Activated CD4-positive, alpha-beta memory T cell treated with anti-CD3 and anti-CD28 coated beads, Interleukin-2, amount 10 ng/mL, durations not matched to agents 7 days and 5 days (primary cell): Measurements from ENCODE around the gene OR51T1. TPM values are rescaled to one million over a fixed set of nuclear protein-coding genes. Genes with fewer than 3 reads are reported as not detected.
"Not testable (repeated sequence)": the region's sequence is repeated elsewhere in the genome, so short reads cannot be mapped to it uniquely, and the experiment has no call there.

Source experiments
- CTCF ChIA-PET: fragments of 350-600 bp; sonication (Branson Sonifier 250); formaldehyde crosslinking; loops from one replicate; lab custom pipeline; 2021; ENCODE audit warnings: antibody characterized with exemption, inconsistent platforms; lab: Charles Lee
- POLR2A ChIA-PET: fragments of 350-600 bp; sonication (Branson Sonifier 250); formaldehyde crosslinking; loops from one replicate; lab custom pipeline; 2021; ENCODE audit warnings: antibody characterized with exemption; lab: Charles Lee
- DNase-seq: peaks from one replicate; pipeline ENCODE4 v3.0.0-alpha.2; 2020
- H3K27ac Mint-ChIP-seq: one replicate; pipeline ENCODE4 v1.8.0; 2021; ENCODE audit warnings: mild to moderate bottlenecking, mixed read lengths
- H3K27me3 Mint-ChIP-seq: one replicate; pipeline ENCODE4 v1.8.0; 2021; ENCODE audit warnings: mixed read lengths
- H3K36me3 Mint-ChIP-seq: one replicate; pipeline ENCODE4 v1.8.0; 2021; ENCODE audit warnings: low read depth, mixed read lengths
- H3K4me1 Mint-ChIP-seq: one replicate; pipeline ENCODE4 v1.8.0; 2021; ENCODE audit warnings: mixed read lengths
- H3K4me3 Mint-ChIP-seq: one replicate; pipeline ENCODE4 v1.8.0; 2021; ENCODE audit warnings: mild to moderate bottlenecking, mixed read lengths
- H3K9me3 Mint-ChIP-seq: one replicate; pipeline ENCODE4 v1.8.0; 2021; ENCODE audit warnings: mixed read lengths
- total RNA-seq, 2 experiments: library from RNA; stranded (reverse); gene quantifications; one replicate each; pipeline ENCODE4 v1.2.3, GENCODE V29; 2021

OR51T1 gene
- not detected for total RNA-seq

GRCh38 chr11:4881860-4882500 is at the start of gene OR51T1:
TSS of gene OR51T1 (plus strand) at chr11:4881900. CDS start at chr11:4881900, 0 bp downstream.
- H3K9me3 Mint-ChIP-seq, result no peaks in the 10 kb centered on the region
- H3K4me3 Mint-ChIP-seq, result no peak within 1 kb of the TSS
- H3K4me1 Mint-ChIP-seq, result no peaks in the 10 kb centered on the region
- ChIA-PET CTCF (no interaction called here), POLR2A (no interaction called here)
- H3K36me3 Mint-ChIP-seq, result no peaks in the 10 kb centered on the region
- no peaks in the 10 kb centered on the region for H3K27me3 Mint-ChIP-seq
- DNase-seq, result no peak
- no peak within 1 kb of the TSS for H3K27ac Mint-ChIP-seq

- Mint-ChIP-seq H3K36me3 (no peaks in the 10 kb centered on the region), H3K27ac (no peak overlapping the region), H3K4me3 (no peak overlapping the region), H3K9me3 (no peaks in the 10 kb centered on the region), H3K4me1 (no peaks in the 10 kb centered on the region), H3K27me3 (no peaks in the 10 kb centered on the region)
- ChIA-PET CTCF (no interaction called here), POLR2A (no interaction called here)
- no peak for DNase-seq
Measured at GRCh38 chr11:4839851-4840549, 41.7 kb upstream of the OR51T1 start.

GRCh38 chr11:4848908-4849532 is 32.7 kb upstream of the OR51T1 start, which contains the start of gene OR51S1:
TSS of gene OR51S1 (minus strand) at chr11:4849208. CDS start at chr11:4849208, 0 bp downstream.
- Mint-ChIP-seq H3K27me3 (no peaks in the 10 kb centered on the region), H3K9me3 (no peaks in the 10 kb centered on the region)

GRCh38 chr11:4851033-4851432 is 30.7 kb upstream of the OR51T1 start:
- POLR2A ChIA-PET, result no interaction called here
- no peak for DNase-seq
- Mint-ChIP-seq H3K27me3 (no peaks in the 10 kb centered on the region), H3K9me3 (no peaks in the 10 kb centered on the region), H3K4me1 (no peaks in the 10 kb centered on the region), H3K27ac (no peak overlapping the region), H3K4me3 (no peak overlapping the region), H3K36me3 (no peaks in the 10 kb centered on the region)
- CTCF ChIA-PET, result no interaction called here

More at GRCh38 chr11:4848908-4849532, 32.7 kb upstream of the OR51T1 start, which contains the start of gene OR51S1:
- H3K27ac Mint-ChIP-seq, result no peak within 1 kb of the TSS
- ChIA-PET CTCF (no interaction called here), POLR2A (no interaction called here)
- no peaks in the 10 kb centered on the region for H3K4me1 Mint-ChIP-seq
- no peaks in the 10 kb centered on the region for H3K36me3 Mint-ChIP-seq
- H3K4me3 Mint-ChIP-seq, result no peak within 1 kb of the TSS
- no peak for DNase-seq

- H3K4me1 Mint-ChIP-seq, H3K4me3 Mint-ChIP-seq, H3K27me3 Mint-ChIP-seq, H3K27ac Mint-ChIP-seq, H3K9me3 Mint-ChIP-seq, DNase-seq, H3K36me3 Mint-ChIP-seq, CTCF ChIA-PET, POLR2A ChIA-PET: not testable (repeated sequence)
Measured at GRCh38 chr11:4854286-4854685, 27.4 kb upstream of the OR51T1 start.

GRCh38 chr11:4862447-4863236 is 19.1 kb upstream of the OR51T1 start:
- no peaks in the 10 kb centered on the region for H3K36me3 Mint-ChIP-seq
- POLR2A ChIA-PET, result no interaction called here
- H3K27me3 Mint-ChIP-seq, result no peaks in the 10 kb centered on the region
- CTCF ChIA-PET, result no interaction called here
- no peaks in the 10 kb centered on the region for H3K9me3 Mint-ChIP-seq
- H3K4me1 Mint-ChIP-seq, result no peaks in the 10 kb centered on the region
- no peak for DNase-seq
- no peak overlapping the region for H3K4me3 Mint-ChIP-seq
- no peak overlapping the region for H3K27ac Mint-ChIP-seq

GRCh38 chr11:4863876-4864275 is 17.8 kb upstream of the OR51T1 start:
- H3K27me3 Mint-ChIP-seq, result no peaks in the 10 kb centered on the region
- POLR2A ChIA-PET, result no interaction called here
- no peak overlapping the region for H3K27ac Mint-ChIP-seq
- no peaks in the 10 kb centered on the region for H3K4me1 Mint-ChIP-seq
- H3K4me3 Mint-ChIP-seq, result no peak overlapping the region
- no peak for DNase-seq
- H3K9me3 Mint-ChIP-seq, result no peaks in the 10 kb centered on the region
- H3K36me3 Mint-ChIP-seq, result no peaks in the 10 kb centered on the region
- CTCF ChIA-PET, result no interaction called here

GRCh38 chr11:4865855-4866254 is 15.8 kb upstream of the OR51T1 start:
- Mint-ChIP-seq H3K9me3 (no peaks in the 10 kb centered on the region), H3K4me1 (no peaks in the 10 kb centered on the region), H3K27ac (no peak overlapping the region), H3K4me3 (no peak overlapping the region), H3K36me3 (no peaks in the 10 kb centered on the region), H3K27me3 (no peaks in the 10 kb centered on the region)
- ChIA-PET CTCF (no interaction called here), POLR2A (no interaction called here)
- DNase-seq, result no peak

- Mint-ChIP-seq H3K27me3 (no peaks in the 10 kb centered on the region), H3K4me1 (no peaks in the 10 kb centered on the region), H3K4me3 (no peak overlapping the region), H3K36me3 (no peaks in the 10 kb centered on the region), H3K9me3 (no peaks in the 10 kb centered on the region), H3K27ac (no peak overlapping the region)
- POLR2A ChIA-PET, result no interaction called here
- no peak for DNase-seq
- CTCF ChIA-PET, result no interaction called here
Measured at GRCh38 chr11:4881188-4881587, 512 bp upstream of the OR51T1 start.

GRCh38 chr11:4882543-4882942 is 843 bp downstream of the OR51T1 start:
- no peak for DNase-seq
- CTCF ChIA-PET, result no interaction called here
- POLR2A ChIA-PET, result no interaction called here
- Mint-ChIP-seq H3K9me3 (no peaks in the 10 kb centered on the region), H3K27ac (no peak overlapping the region), H3K4me1 (no peaks in the 10 kb centered on the region), H3K27me3 (no peaks in the 10 kb centered on the region), H3K4me3 (no peak overlapping the region), H3K36me3 (no peaks in the 10 kb centered on the region)

- Mint-ChIP-seq H3K4me3 (no peak overlapping the region), H3K27ac (no peak overlapping the region), H3K4me1 (no peaks in the 10 kb centered on the region), H3K36me3 (no peaks in the 10 kb centered on the region), H3K27me3 (no peaks in the 10 kb centered on the region), H3K9me3 (no peaks in the 10 kb centered on the region)
- DNase-seq, result no peak
- POLR2A ChIA-PET, result no interaction called here
- CTCF ChIA-PET, result no interaction called here
Measured at GRCh38 chr11:4884361-4884760, 2.7 kb downstream of the OR51T1 start.

- DNase-seq, result no peak
- ChIA-PET POLR2A (no interaction called here), CTCF (no interaction called here)
- H3K4me3 Mint-ChIP-seq, result no peak overlapping the region
- no peaks in the 10 kb centered on the region for H3K36me3 Mint-ChIP-seq
- H3K4me1 Mint-ChIP-seq, result no peaks in the 10 kb centered on the region
- H3K27me3 Mint-ChIP-seq, result no peaks in the 10 kb centered on the region
- no peaks in the 10 kb centered on the region for H3K9me3 Mint-ChIP-seq
- H3K27ac Mint-ChIP-seq, result no peak overlapping the region
Measured at GRCh38 chr11:4886186-4886585, 4.5 kb downstream of the OR51T1 start.

- Mint-ChIP-seq H3K27me3 (no peaks in the 10 kb centered on the region), H3K9me3 (no peaks in the 10 kb centered on the region), H3K27ac (no peak overlapping the region), H3K4me3 (no peak overlapping the region), H3K4me1 (no peaks in the 10 kb centered on the region), H3K36me3 (no peaks in the 10 kb centered on the region)
- CTCF ChIA-PET, result no interaction called here
- POLR2A ChIA-PET, result no interaction called here
- no peak for DNase-seq
Measured at GRCh38 chr11:4887591-4887990, 5.9 kb downstream of the OR51T1 start.
